K562 (cell line): ENCODE data around the gene BCAR1.

Experiments
- ARID3B ChIP-seq: fragments of 250-450 bp; sonication (Bioruptor Pico); IDR thresholded peaks from 2 replicates; pipeline ENCODE4 v1.4.0; 2020; ENCODE audit warnings: borderline replicate concordance
- COPS2 ChIP-seq: fragments of 450-650 bp; conservative IDR thresholded peaks from 2 replicates; pipeline ENCODE4 v1.6.1; 2016; ENCODE audit warnings: mild to moderate bottlenecking, moderate library complexity
- ELF1 ChIP-seq: fragments of 200-800 bp; sonication (Bioruptor generic); IDR thresholded peaks from 2 replicates; pipeline ENCODE4 v1.6.1; 2016; ENCODE audit warnings: missing genetic modification characterization, missing compliant biosample characterization
- MAFK ChIP-seq: IDR thresholded peaks from 2 replicates; pipeline ENCODE4 v1.6.1; 2011; ENCODE audit warnings: low read length, improper control_type of control experiment
- MLX ChIP-seq, 2 experiments: fragments of 450-650 bp in 1 of 2; sonication (generic) in 1 of 2; formaldehyde crosslinking; conservative IDR thresholded peaks; 2 replicates each; pipeline versions ENCODE4 v1.4.0 to v1.8.1; 2020 to 2022; ENCODE audit warnings: mild to moderate bottlenecking in 1 of 2, missing genetic modification reagents in 1 of 2
- MYNN ChIP-seq, 2 experiments: sonication (generic); formaldehyde crosslinking in 1 of 2; IDR thresholded peaks; 2 replicates each; pipeline versions ENCODE4 v1.5.0 to v1.6.1; 2016 to 2020; ENCODE audit warnings: antibody characterized with exemption in 1 of 2, missing genetic modification reagents in 1 of 2
- ZNF57 ChIP-seq: fragments of 450-650 bp; formaldehyde crosslinking; IDR thresholded peaks from 2 replicates; pipeline ENCODE4 v1.4.0; 2020; ENCODE audit warnings: mild to moderate bottlenecking, moderate library complexity
- ZNF766 ChIP-seq: fragments of 200-800 bp; sonication (Bioruptor generic); conservative IDR thresholded peaks from 2 replicates; pipeline ENCODE4 v1.6.1; 2016; ENCODE audit warnings: missing genetic modification characterization, missing compliant biosample characterization
- TF ChIP-seq, protein P1 (sequence below), 3 experiments: IDR thresholded peaks in 2 of 3; conservative IDR thresholded peaks in 1 of 3; 2 replicates each; pipeline ENCODE4 v1.5.1; 2011 to 2012; ENCODE audit warnings: low read length in 3 of 3, mild to moderate bottlenecking in 3 of 3, control low read depth in 2 of 3, improper control_type of control experiment in 1 of 3, inconsistent platforms in 1 of 3, low read depth in 1 of 3, mixed read lengths in 1 of 3, moderate library complexity in 1 of 3; ENCODE audit not compliant: insufficient read depth in 2 of 3

DNA sequence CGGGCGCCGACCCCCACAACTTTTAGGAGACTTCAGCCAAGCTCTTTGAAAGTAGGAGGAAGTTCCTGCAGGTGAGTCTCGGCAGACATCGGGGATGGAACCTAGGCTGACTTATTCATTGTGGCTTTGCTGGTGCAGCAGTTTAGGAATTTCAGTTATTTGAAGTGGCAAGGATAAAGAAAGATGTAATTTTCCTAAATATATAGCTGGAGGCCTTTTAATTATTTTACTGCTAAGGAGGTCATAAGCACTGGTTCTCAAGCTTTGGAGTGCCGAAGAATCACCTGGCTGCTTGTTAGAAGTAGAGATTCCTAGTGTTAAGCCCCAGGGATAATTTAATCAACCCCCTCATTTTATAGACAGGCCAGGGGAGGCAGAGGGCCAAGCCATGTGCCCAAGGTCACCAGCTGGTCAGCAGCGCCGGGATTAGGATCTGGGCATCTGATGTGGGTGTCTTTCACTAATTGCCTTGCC, 28.9 kb upstream of the BCAR1 start:
- TF ChIP-seq, protein P1, sequence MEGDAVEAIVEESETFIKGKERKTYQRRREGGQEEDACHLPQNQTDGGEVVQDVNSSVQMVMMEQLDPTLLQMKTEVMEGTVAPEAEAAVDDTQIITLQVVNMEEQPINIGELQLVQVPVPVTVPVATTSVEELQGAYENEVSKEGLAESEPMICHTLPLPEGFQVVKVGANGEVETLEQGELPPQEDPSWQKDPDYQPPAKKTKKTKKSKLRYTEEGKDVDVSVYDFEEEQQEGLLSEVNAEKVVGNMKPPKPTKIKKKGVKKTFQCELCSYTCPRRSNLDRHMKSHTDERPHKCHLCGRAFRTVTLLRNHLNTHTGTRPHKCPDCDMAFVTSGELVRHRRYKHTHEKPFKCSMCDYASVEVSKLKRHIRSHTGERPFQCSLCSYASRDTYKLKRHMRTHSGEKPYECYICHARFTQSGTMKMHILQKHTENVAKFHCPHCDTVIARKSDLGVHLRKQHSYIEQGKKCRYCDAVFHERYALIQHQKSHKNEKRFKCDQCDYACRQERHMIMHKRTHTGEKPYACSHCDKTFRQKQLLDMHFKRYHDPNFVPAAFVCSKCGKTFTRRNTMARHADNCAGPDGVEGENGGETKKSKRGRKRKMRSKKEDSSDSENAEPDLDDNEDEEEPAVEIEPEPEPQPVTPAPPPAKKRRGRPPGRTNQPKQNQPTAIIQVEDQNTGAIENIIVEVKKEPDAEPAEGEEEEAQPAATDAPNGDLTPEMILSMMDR (IDR thresholded peaks at IDR 0.05 in 2 of 3, conservative IDR thresholded peaks at IDR 0.05 in 1 of 3; ENCODE audit: insufficient read depth in 2 of 3, low read depth in 1 of 3, low read length in 3 of 3), result no peak
- TF ChIP-seq MAFK, result no peak
- TF ChIP-seq COPS2, result no peak
- TF ChIP-seq MLX (CRISPR knock-in tag; conservative IDR thresholded peaks at IDR 0.05), result no peak
- TF ChIP-seq ZNF766, result no peak
- no peak for TF ChIP-seq ELF1
- TF ChIP-seq ARID3B (CRISPR knock-in tag), result no peak
- no peak for TF ChIP-seq MYNN (IDR thresholded peaks at IDR 0.05)
- no peak for TF ChIP-seq MYNN (CRISPR knock-in tag; IDR thresholded peaks at IDR 0.05)
- no peak for TF ChIP-seq ZNF57 (CRISPR knock-in tag)
